ENCODE measurements around the gene INSC.

Gene INSC

GRCh38 chr11:15194671-15195415 lies 80.1 kb downstream of the INSC start:
- ATAC-seq (ENCODE audit: low read depth): no peak
- H3K27ac Mint-ChIP-seq: no peak overlapping the region
- no peak overlapping the region for H3K4me3 Mint-ChIP-seq
- no peak for DNase-seq (ENCODE audit: low spot score in 2 of 2)
- H3K36me3 Mint-ChIP-seq: no peaks in the 10 kb centered on the region
- H3K9me3 Mint-ChIP-seq: no peaks in the 10 kb centered on the region
- H3K4me1 Mint-ChIP-seq: peaks cover 2% of the 10 kb centered on the region
- H3K27me3 Mint-ChIP-seq: peaks cover 1% of the 10 kb centered on the region

GRCh38 chr11:15195454-15196200 lies 80.9 kb downstream of the INSC start:
- no peaks in the 10 kb centered on the region for H3K27me3 Mint-ChIP-seq
- H3K36me3 Mint-ChIP-seq: no peaks in the 10 kb centered on the region
- peaks cover 2% of the 10 kb centered on the region for H3K4me1 Mint-ChIP-seq
- no peak overlapping the region for H3K4me3 Mint-ChIP-seq
- no peaks in the 10 kb centered on the region for H3K9me3 Mint-ChIP-seq
- no peak for DNase-seq (ENCODE audit: low spot score in 2 of 2)
- ATAC-seq (ENCODE audit: low read depth): no peak
- no peak overlapping the region for H3K27ac Mint-ChIP-seq

GRCh38 chr11:15196704-15197103 lies 82.0 kb downstream of the INSC start:
- H3K27ac Mint-ChIP-seq: no peak overlapping the region
- ATAC-seq (ENCODE audit: low read depth): no peak
- H3K36me3 Mint-ChIP-seq: no peaks in the 10 kb centered on the region
- DNase-seq (ENCODE audit: low spot score in 2 of 2): no peak
- H3K4me1 Mint-ChIP-seq: peaks cover 2% of the 10 kb centered on the region
- H3K27me3 Mint-ChIP-seq: no peaks in the 10 kb centered on the region
- no peak overlapping the region for H3K4me3 Mint-ChIP-seq
- no peaks in the 10 kb centered on the region for H3K9me3 Mint-ChIP-seq

DNA sequence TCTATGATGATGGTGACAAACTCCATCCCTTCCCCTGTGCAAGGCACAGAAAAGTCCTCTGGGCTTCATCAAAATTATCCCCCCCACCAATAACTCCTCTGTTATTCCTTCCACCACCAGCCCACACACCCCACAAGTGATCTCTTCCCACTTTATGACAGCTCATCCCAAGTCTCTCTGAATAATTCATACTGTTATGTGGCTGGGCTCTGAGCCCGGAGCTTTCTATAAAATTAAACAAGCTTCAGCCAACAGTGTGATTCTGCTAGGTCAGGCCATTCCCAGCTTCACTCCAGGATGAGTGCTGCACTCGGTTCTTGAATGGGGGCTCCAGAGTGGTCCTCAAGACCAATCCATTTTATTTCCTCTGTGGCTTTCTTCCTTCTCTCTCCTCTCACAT lies 83.0 kb downstream of the INSC start:
- no peaks in the 10 kb centered on the region for H3K9me3 Mint-ChIP-seq
- ATAC-seq (ENCODE audit: low read depth): no peak
- no peaks in the 10 kb centered on the region for H3K36me3 Mint-ChIP-seq
- H3K27ac Mint-ChIP-seq: no peak overlapping the region
- no peak for DNase-seq (ENCODE audit: low spot score in 2 of 2)
- peaks cover 2% of the 10 kb centered on the region for H3K4me1 Mint-ChIP-seq
- no peaks in the 10 kb centered on the region for H3K27me3 Mint-ChIP-seq
- H3K4me3 Mint-ChIP-seq: no peak overlapping the region

- Mint-ChIP-seq H3K27me3 (no peaks in the 10 kb centered on the region), H3K27ac (no peak overlapping the region), H3K36me3 (no peaks in the 10 kb centered on the region), H3K4me3 (no peak overlapping the region), H3K4me1 (peaks cover 2% of the 10 kb centered on the region), H3K9me3 (no peaks in the 10 kb centered on the region)
- ATAC-seq (ENCODE audit: low read depth): no peak
- no peak for DNase-seq (ENCODE audit: low spot score in 2 of 2)
Observed at GRCh38 chr11:15198284-15198683, 83.6 kb downstream of the INSC start.

DNA sequence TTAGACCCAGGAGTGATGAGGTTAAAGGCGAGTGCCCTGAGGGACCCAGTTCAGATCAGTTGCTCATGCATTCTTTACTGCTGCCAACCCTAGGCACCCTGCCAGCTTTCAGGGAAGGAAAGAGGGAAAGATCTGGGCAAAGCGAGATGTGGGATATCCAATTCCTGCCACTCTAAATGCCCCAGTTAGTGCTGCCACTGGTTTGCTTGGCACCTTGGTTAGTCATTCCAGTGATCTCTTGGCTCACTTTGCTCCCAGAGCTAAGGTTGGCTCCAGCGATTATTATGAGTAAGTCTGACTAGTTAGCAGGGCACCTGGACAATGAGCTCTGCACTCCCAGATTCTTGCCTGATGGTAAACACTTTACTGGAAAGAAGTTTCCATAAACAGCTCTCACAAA lies 85.0 kb downstream of the INSC start:
- no peak overlapping the region for H3K27ac Mint-ChIP-seq
- H3K4me3 Mint-ChIP-seq: no peak overlapping the region
- no peak for DNase-seq (ENCODE audit: low spot score in 2 of 2)

DNA sequence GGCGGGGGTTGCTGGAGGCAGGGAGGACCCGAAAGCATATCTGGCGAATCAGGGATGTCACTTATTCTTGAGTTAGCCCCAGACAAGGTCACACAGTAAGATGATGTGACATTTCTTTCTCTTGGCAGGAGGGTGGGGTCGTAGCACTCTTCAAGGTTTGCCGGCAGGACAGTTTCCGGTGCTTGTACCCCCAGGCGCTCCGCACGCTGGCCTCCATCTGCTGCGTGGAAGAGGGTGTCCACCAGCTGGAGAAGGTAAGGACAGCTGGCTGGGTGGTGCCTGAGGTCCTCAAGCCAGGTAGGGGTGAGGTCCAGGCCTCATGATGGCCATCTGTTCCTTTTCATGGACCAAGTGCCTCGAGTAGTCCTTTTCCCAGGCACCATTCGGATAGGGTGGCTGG lies 86.0 kb downstream of the INSC start:
- Mint-ChIP-seq H3K27ac (no peak overlapping the region), H3K9me3 (no peaks in the 10 kb centered on the region), H3K36me3 (no peaks in the 10 kb centered on the region), H3K4me1 (peaks cover 2% of the 10 kb centered on the region), H3K27me3 (no peaks in the 10 kb centered on the region), H3K4me3 (no peak overlapping the region)
- DNase-seq (ENCODE audit: low spot score in 2 of 2) (no peak), ATAC-seq (ENCODE audit: low read depth) (no peak)

More for the DNA sequence above, 85.0 kb downstream of the INSC start:
- no peaks in the 10 kb centered on the region for H3K9me3 Mint-ChIP-seq
- no peaks in the 10 kb centered on the region for H3K36me3 Mint-ChIP-seq
- peaks cover 2% of the 10 kb centered on the region for H3K4me1 Mint-ChIP-seq
- H3K27me3 Mint-ChIP-seq: no peaks in the 10 kb centered on the region
- no peak for ATAC-seq (ENCODE audit: low read depth)

DNA sequence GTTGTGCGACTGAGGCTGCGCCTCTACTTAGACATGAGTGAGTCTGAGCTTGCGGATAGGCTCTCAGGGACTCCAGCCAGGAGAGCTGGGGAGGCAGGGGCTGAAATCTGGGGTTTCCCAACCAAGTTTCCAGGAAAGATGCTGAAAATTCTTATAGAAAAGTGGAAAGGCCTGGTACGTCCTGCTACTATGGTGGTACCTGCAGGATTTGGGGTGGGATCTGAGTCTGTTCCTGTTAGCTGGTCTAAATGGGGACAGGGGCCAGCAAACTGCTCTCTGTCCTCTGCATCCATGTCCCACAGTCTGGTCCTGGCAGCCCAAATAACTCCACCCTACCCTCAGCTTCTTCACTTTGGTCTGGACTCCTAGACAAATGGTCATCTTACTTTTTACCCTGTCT lies 86.9 kb downstream of the INSC start:
- peaks cover 2% of the 10 kb centered on the region for H3K4me1 Mint-ChIP-seq
- no peaks in the 10 kb centered on the region for H3K36me3 Mint-ChIP-seq
- no peak overlapping the region for H3K4me3 Mint-ChIP-seq
- no peak for ATAC-seq (ENCODE audit: low read depth)
- peaks cover 4% of the 10 kb centered on the region for H3K27me3 Mint-ChIP-seq
- H3K27ac Mint-ChIP-seq: no peak overlapping the region
- no peaks in the 10 kb centered on the region for H3K9me3 Mint-ChIP-seq
- no peak for DNase-seq (ENCODE audit: low spot score in 2 of 2)

- Mint-ChIP-seq H3K4me3 (no peak overlapping the region), H3K9me3 (no peaks in the 10 kb centered on the region), H3K27ac (no peak overlapping the region), H3K36me3 (no peaks in the 10 kb centered on the region), H3K4me1 (no peaks in the 10 kb centered on the region), H3K27me3 (peaks cover 8% of the 10 kb centered on the region)
- no peak for DNase-seq (ENCODE audit: low spot score in 2 of 2)
- ATAC-seq (ENCODE audit: low read depth): no peak
Observed at GRCh38 chr11:15202626-15203025, 87.9 kb downstream of the INSC start.

GRCh38 chr11:15204711-15205110 lies 90.0 kb downstream of the INSC start:
- peaks cover 8% of the 10 kb centered on the region for H3K27me3 Mint-ChIP-seq
- H3K4me1 Mint-ChIP-seq: no peaks in the 10 kb centered on the region
- H3K27ac Mint-ChIP-seq: no peak overlapping the region
- H3K4me3 Mint-ChIP-seq: no peak overlapping the region
- no peak for DNase-seq (ENCODE audit: low spot score in 2 of 2)
- ATAC-seq (ENCODE audit: low read depth): no peak
- H3K36me3 Mint-ChIP-seq: no peaks in the 10 kb centered on the region
- H3K9me3 Mint-ChIP-seq: no peaks in the 10 kb centered on the region

DNA sequence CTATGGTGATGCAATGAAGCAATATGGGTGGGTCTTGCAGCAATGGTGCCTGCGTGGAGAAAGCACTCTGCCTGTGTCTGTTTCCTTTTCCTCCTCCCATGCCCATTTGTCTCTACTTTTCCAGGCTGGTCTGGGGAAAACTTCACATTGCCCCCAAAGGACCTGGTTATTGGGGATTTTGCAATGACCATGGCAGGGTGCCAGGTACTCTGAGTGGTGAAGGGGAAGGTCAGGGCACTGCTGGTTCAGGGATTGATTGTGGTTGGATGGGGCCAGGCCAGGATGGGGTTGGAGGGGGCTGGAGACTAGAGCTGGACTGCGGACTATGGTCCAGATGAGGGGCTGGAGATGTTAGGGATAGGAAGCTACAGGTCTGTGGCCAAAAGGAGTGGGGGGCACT lies 92.1 kb downstream of the INSC start:
- Mint-ChIP-seq H3K9me3 (no peaks in the 10 kb centered on the region), H3K4me1 (no peaks in the 10 kb centered on the region), H3K27me3 (peaks cover 8% of the 10 kb centered on the region), H3K27ac (no peak overlapping the region), H3K4me3 (no peak overlapping the region), H3K36me3 (no peaks in the 10 kb centered on the region)
- DNase-seq (ENCODE audit: low spot score in 2 of 2): no peak
- no peak for ATAC-seq (ENCODE audit: low read depth)

DNA sequence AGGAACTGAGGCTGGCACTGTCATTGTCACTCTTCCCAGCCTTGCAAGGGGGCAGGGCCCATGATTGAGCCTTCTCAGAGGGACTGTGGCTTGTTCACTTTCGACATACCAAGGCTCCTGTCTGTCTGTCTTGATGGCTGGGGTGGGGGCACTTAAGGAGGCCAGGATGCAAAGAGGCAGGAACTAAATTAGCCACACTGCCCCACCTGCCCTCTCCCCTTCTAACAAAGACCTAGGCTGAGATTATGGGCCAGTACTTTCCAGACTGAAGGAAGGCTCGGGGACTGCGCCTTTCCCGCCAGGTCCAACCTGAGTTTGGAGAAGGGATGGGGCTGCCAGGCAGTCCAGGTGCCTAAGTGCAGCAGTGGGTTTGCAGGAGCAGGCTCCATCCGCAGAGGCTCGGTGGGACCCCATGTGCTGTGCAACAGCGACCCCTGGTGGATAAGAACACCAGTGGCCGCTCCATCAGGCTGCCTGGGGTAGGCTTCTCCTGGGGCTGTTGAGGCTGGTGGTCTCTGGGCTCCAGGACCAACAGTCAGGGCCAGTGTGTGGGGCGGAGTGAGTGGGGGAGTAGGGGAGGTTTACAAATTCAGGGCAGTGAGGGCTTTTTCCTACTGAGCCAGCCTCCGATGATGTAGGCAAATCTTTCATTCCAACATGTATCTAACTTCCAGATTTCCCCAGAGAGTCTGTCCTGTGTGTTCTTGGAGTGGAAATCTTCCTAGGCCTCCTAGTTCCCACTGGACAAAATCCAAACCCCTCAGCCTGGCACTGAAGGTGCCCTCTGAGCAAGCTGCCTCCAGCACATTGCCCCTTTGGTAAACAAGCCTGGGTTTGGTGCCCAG lies 93.9 kb downstream of the INSC start:
- no peaks in the 10 kb centered on the region for H3K4me1 Mint-ChIP-seq

DNA sequence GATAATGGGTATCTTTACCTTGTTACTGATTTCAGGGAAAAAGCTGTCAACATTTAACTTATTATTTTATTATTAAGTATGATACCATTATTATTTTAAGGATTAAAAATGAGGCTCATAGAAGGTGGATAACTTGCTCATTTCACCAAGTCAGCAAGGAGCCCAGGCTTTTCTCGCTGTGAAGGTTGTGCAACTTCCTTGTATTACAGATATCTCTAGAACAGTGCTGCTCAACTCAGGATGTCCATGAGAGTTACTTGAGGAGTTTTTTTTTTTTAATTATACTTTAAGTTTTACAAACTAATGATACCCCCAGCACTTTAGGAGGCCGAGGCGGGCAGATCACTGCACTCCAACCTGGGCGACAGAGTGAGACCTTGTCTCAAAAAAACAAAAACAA lies 98.2 kb downstream of the INSC start:
- no peak for ATAC-seq (ENCODE audit: low read depth)
- Mint-ChIP-seq H3K9me3 (no peaks in the 10 kb centered on the region), H3K27ac (no peak overlapping the region), H3K4me1 (no peaks in the 10 kb centered on the region), H3K27me3 (peaks cover 2% of the 10 kb centered on the region), H3K36me3 (no peaks in the 10 kb centered on the region), H3K4me3 (no peak overlapping the region)
- no peak for DNase-seq (ENCODE audit: low spot score in 2 of 2)

More for the DNA sequence above, 93.9 kb downstream of the INSC start:
- no peak overlapping the region for H3K27ac Mint-ChIP-seq
- H3K4me3 Mint-ChIP-seq: no peak overlapping the region
- H3K36me3 Mint-ChIP-seq: no peaks in the 10 kb centered on the region
- ATAC-seq (ENCODE audit: low read depth) (peak; percentile 95), DNase-seq (ENCODE audit: low spot score in 2 of 2) (peak; percentile 79 to 85)
- H3K27me3 Mint-ChIP-seq: peaks cover 8% of the 10 kb centered on the region
- H3K9me3 Mint-ChIP-seq: no peaks in the 10 kb centered on the region
